Stomach (tissue), 4 donors: Measurements from ENCODE around the gene TMEM205.

Source experiments
- CTCF ChIP-seq, 7 experiments: fragments of 450-650 bp in 4 of 7; fragments of 200-600 bp in 3 of 7; sonication (generic) in 3 of 7; IDR thresholded peaks; one replicate each; pipeline ENCODE4 v1.5.1; 2016 to 2019; ENCODE audit warnings: antibody characterized with exemption in 7 of 7, control low read depth in 2 of 7, mild to moderate bottlenecking in 1 of 7
- POLR2A ChIP-seq, 4 donors: fragments of 450-650 bp; IDR thresholded peaks; one replicate each; pipeline ENCODE4 v1.6.1; 2016; ENCODE audit warnings: antibody characterized with exemption in 4 of 4, control low read depth in 2 of 4, mild to moderate bottlenecking in 1 of 4, moderate library complexity in 1 of 4
- POLR2AphosphoS5 ChIP-seq, 3 donors: sonication (generic); formaldehyde crosslinking; IDR thresholded peaks; one replicate each; pipeline ENCODE4 v1.6.1; 2016; ENCODE audit warnings: antibody characterized with exemption in 3 of 3

DNA sequence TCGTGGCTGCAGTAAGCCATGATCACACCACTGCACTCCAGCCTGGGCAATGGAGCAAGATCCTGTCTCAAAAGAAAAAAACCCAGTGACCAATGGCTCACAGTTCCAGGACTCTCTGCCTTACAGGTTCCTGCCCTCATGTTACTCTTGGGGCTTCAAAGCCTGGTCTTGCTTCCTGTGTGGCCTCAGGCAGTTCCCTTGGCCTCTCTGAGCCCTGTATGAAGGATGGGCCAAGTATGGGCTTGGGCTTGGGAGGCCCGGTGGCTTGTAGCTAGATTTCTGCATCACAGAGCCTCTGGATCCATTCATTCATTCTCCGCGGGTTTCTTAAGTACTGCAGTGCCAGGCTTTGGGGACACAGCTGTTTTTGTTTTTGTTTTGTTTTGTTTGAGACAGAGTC is 50.9 kb downstream of the TMEM205 start:
- no peak for TF ChIP-seq POLR2A (IDR thresholded peaks at IDR 0.05)
- TF ChIP-seq POLR2AphosphoS5 (IDR thresholded peaks at IDR 0.05), result no peak
- no peak for TF ChIP-seq CTCF (IDR thresholded peaks at IDR 0.05)
